NCI-H226 (cell line): ENCODE measurements around the gene SCUBE1.

Source experiments
- DNase-seq: peaks from one replicate; pipeline ENCODE4 v3.0.0-alpha.2; 2015

Gene SCUBE1

GRCh38 chr22:43343262-43343669 is at the start of gene SCUBE1:
Gene SCUBE1 (minus strand): TSS chr22:43343372. CDS start chr22:43343261, 111 bp downstream.
- peak; percentile 9 for DNase-seq

GRCh38 chr22:43392385-43392989 is 49.3 kb upstream of the SCUBE1 start:
- DNase-seq = no peak

GRCh38 chr22:43391306-43391705 is 48.1 kb upstream of the SCUBE1 start:
- DNase-seq = no peak

- DNase-seq = no peak
These were observed 47.7 kb upstream of the SCUBE1 start for GRCh38 chr22:43390872-43391271.

GRCh38 chr22:43390166-43390565 is 47.0 kb upstream of the SCUBE1 start:
- no peak for DNase-seq

- no peak for DNase-seq
These were observed 46.2 kb upstream of the SCUBE1 start for GRCh38 chr22:43389227-43389836.

- peak; percentile 1 for DNase-seq
These were observed 45.3 kb upstream of the SCUBE1 start for GRCh38 chr22:43388420-43388851.

GRCh38 chr22:43387815-43388214 is 44.6 kb upstream of the SCUBE1 start:
- DNase-seq = no peak

- DNase-seq = peak; percentile 7
These were observed 42.8 kb upstream of the SCUBE1 start for GRCh38 chr22:43385770-43386641.

GRCh38 chr22:43384863-43385262 is 41.7 kb upstream of the SCUBE1 start:
- no peak for DNase-seq

GRCh38 chr22:43381693-43382092 is 38.5 kb upstream of the SCUBE1 start:
- no peak for DNase-seq

- no peak for DNase-seq
These were observed 34.9 kb upstream of the SCUBE1 start for GRCh38 chr22:43377896-43378704.

- no peak for DNase-seq
These were observed 34.4 kb upstream of the SCUBE1 start for GRCh38 chr22:43377548-43377895.

- no peak for DNase-seq
These were observed 33.8 kb upstream of the SCUBE1 start for GRCh38 chr22:43376765-43377547.

GRCh38 chr22:43375951-43376455 is 32.8 kb upstream of the SCUBE1 start:
- no peak for DNase-seq

GRCh38 chr22:43370036-43370435 is 26.9 kb upstream of the SCUBE1 start:
- no peak for DNase-seq

GRCh38 chr22:43365715-43366440 is 22.7 kb upstream of the SCUBE1 start:
- no peak for DNase-seq

GRCh38 chr22:43364169-43364435 is 20.9 kb upstream of the SCUBE1 start:
- no peak for DNase-seq

- no peak for DNase-seq
These were observed 20.4 kb upstream of the SCUBE1 start for GRCh38 chr22:43363315-43364168.

GRCh38 chr22:43360576-43360975 is 17.4 kb upstream of the SCUBE1 start:
- no peak for DNase-seq

- peak; percentile 9 for DNase-seq
These were observed 13.7 kb upstream of the SCUBE1 start for GRCh38 chr22:43356881-43357280.
